ENCODE measurements around the gene RSRC1. TPM values are rescaled to one million over a fixed set of nuclear protein-coding genes. Genes with fewer than 3 reads are reported as not detected.

RSRC1 gene
- total and polyA plus RNA-seq, 2 of the 13 experiments (the other 11 are each of a cell fraction or from before 2014, with no cell fraction given): 4.9 to 63.0 TPM

DNA sequence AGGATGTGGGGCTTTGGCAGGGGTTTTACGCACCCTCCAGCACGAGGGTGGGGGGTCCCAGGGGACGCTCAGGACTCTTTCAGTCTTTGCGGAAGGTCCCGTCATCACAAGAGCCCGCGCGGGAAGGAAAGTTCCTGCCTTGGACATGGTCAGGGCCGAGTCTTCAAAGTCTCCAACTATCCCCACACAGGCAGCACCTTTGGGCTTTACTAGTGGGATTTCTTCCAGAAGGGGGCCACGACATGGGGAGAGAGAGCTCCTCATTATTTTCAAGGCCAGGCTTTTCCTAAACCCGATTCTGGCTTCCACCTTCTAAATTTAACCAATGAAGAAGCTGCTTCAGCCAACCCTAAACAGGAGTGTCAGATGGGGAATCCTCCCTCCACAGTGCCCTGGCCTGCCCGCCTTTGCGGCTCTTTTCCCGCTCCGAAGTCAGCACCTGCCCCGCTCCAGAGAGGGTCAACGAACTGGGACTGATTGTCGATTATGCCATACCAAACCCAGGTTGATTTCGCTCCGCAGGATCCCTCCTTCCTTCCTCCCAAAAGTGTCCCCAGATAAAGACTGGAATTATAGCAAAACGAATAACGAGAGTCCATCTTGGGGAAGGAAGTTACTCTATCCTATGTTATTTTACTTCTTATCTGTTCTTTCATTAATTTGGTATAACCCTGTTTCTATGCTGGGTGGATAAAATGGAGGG lies 14.6 kb upstream of the RSRC1 start:
- no peak overlapping the region for H3K4me3 ChIP-seq (replicated peaks in 1 of 3; ENCODE audit: insufficient read depth in 1 of 3, low read depth in 2 of 3, low read length in 3 of 3)
- H3K9me3 ChIP-seq (ENCODE audit: low read length): no peaks in the 10 kb centered on the region
- ChIA-PET CTCF (ENCODE audit: low intra/inter-chr PET ratio, low total read pairs) (no interaction called here), POLR2A (no interaction called here)
- no peak overlapping the region for H3K27ac ChIP-seq (ENCODE audit: extremely low read length, insufficient read depth, low read length)
- no peak for ATAC-seq
- intact Hi-C loops (cut with micrococcal nuclease; ENCODE audit: unreplicated experiment) (loop anchor here (10.0 kb wide), 1 partner anchor 480 kb away; no protein-coding TSS in a partner anchor), in situ Hi-C loops (cut with HindIII; ENCODE audit: extremely low pct_ligation_motif_present, low pct_unique_long_range_greater_than_20kb) (loop anchor here (10.0 kb wide), 1 partner anchor 340 kb away; no protein-coding TSS in a partner anchor)
- no peak for TF ChIP-seq NFATC3 (CRISPR knock-in tag; IDR thresholded peaks at IDR 0.05)
- no peak for TF ChIP-seq NR2F2 (IDR thresholded peaks at IDR 0.05; ENCODE audit: borderline replicate concordance, low read depth)
- TF ChIP-seq ZNF30 (CRISPR knock-in tag; IDR thresholded peaks at IDR 0.05): no peak
- TF ChIP-seq RARA (CRISPR knock-in tag; IDR thresholded peaks at IDR 0.05): no peak
- no peaks in the 10 kb centered on the region for H3K79me2 ChIP-seq (ENCODE audit: insufficient read depth, low read length)
- H3K36me3 ChIP-seq (replicated peaks in 1 of 2; ENCODE audit: control insufficient read depth in 1 of 2, insufficient read depth in 2 of 2, low read length in 2 of 2): no peaks in the 10 kb centered on the region
- no peak for DNase-seq (ENCODE audit: low spot score)
- FAIRE-seq: no peak
- peaks cover 7% of the 10 kb centered on the region for H3K4me1 ChIP-seq (ENCODE audit: insufficient read depth, low read length)
- H3K4me2 ChIP-seq (ENCODE audit: low read depth, low read length): no peak overlapping the region
- no peak overlapping the region for H3K9ac ChIP-seq (ENCODE audit: insufficient read depth, low read depth, low read length)
- no TSS peak for BruUV-seq (replicated peaks)
- H4K20me1 ChIP-seq (ENCODE audit: insufficient read depth, low read length): no peaks in the 10 kb centered on the region
- peaks cover 2 to 14% of the 10 kb centered on the region in 2 experiments; a peak in 2 of 5 replicates for H3K27me3 ChIP-seq (ENCODE audit: control insufficient read depth in 1 of 2, insufficient read depth in 2 of 2, low read length in 2 of 2)
- H2AFZ ChIP-seq (ENCODE audit: low read length): no peak overlapping the region
- 40% methylated on average over 17 of the region's 22 CpGs for WGBS (ENCODE audit: low lambda C conversion rate)

DNA sequence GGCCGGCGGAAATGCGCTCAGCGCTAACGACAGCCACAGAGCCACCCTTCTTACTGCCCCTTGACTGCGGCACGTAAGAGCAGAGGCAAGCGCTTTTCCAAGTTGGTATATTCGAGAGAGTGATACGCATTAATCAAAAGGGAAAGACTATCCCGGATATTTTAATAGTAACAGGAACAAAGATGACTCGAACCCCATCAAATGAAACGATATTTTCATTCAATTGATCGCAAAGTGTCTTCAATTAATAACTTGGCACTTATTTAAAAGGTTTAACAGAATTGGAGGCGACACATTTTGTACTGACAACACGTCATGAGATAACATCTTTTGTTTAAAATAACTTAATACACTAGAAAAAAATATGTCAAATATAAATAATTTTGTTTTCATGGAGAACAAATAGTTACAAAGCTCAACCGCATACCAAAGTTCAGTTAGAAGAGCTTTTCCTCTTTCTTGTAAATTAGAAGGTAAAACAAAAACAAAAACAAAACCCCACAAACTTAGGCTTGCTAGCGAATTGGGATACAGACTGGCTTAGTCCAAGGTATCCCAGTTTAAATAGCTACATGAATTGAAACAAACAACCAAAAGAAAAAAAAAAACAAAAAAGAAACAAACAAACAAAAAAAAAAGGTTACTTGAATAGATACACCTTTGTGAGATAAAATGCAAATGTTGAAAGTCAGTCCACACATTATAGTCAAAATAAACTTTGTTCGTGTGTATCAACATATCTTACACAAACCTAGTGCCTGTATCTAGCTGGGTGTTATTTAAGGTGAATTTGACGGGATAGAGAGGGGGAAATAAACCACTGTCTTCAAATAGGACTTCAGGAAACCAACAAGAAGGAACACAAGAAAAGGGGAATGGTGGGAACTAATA lies 13.8 kb upstream of the RSRC1 start:
- no peaks in the 10 kb centered on the region for H4K20me1 ChIP-seq (ENCODE audit: insufficient read depth, low read length)
- POLR2A ChIA-PET: no interaction called here
- WGBS (ENCODE audit: low lambda C conversion rate): 52% methylated on average over 20 of the region's 20 CpGs

More for the DNA sequence above, 13.8 kb upstream of the RSRC1 start:
- H3K27ac ChIP-seq (ENCODE audit: extremely low read length, insufficient read depth, low read length): no peak overlapping the region
- no peak overlapping the region for H3K4me2 ChIP-seq (ENCODE audit: low read depth, low read length)
- TF ChIP-seq FOSL1 (CRISPR knock-in tag; IDR thresholded peaks at IDR 0.05; ENCODE audit: borderline replicate concordance): no peak
- TF ChIP-seq, protein P1, sequence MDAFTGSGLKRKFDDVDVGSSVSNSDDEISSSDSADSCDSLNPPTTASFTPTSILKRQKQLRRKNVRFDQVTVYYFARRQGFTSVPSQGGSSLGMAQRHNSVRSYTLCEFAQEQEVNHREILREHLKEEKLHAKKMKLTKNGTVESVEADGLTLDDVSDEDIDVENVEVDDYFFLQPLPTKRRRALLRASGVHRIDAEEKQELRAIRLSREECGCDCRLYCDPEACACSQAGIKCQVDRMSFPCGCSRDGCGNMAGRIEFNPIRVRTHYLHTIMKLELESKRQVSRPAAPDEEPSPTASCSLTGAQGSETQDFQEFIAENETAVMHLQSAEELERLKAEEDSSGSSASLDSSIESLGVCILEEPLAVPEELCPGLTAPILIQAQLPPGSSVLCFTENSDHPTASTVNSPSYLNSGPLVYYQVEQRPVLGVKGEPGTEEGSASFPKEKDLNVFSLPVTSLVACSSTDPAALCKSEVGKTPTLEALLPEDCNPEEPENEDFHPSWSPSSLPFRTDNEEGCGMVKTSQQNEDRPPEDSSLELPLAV (CRISPR knock-in tag; conservative IDR thresholded peaks at IDR 0.05; ENCODE audit: low read depth): no peak
- no peak for TF ChIP-seq ZC3H13 (CRISPR knock-in tag; IDR thresholded peaks at IDR 0.05)
- no peak for TF ChIP-seq KMT2A (CRISPR knock-in tag; IDR thresholded peaks at IDR 0.05)
- TF ChIP-seq ZNF451 (CRISPR knock-in tag; IDR thresholded peaks at IDR 0.05): no peak
- TF ChIP-seq SMAD1 (CRISPR knock-in tag; IDR thresholded peaks at IDR 0.05; ENCODE audit: borderline replicate concordance, low read depth): no peak
- no peak for TF ChIP-seq TBX3 (IDR thresholded peaks at IDR 0.05; ENCODE audit: borderline replicate concordance)
- TF ChIP-seq SRF (IDR thresholded peaks at IDR 0.05; ENCODE audit: low read depth, low read length): no peak
- TF ChIP-seq ESRRA (CRISPR knock-in tag; IDR thresholded peaks at IDR 0.05; ENCODE audit: low read depth): no peak
- TF ChIP-seq ZNF572 (CRISPR knock-in tag; IDR thresholded peaks at IDR 0.05): no peak
- TF ChIP-seq ZNF678 (CRISPR knock-in tag; IDR thresholded peaks at IDR 0.05): no peak
- no peak for TF ChIP-seq HNRNPUL1 (IDR thresholded peaks at IDR 0.05; ENCODE audit: low read depth, low read length)
- intact Hi-C loops (cut with micrococcal nuclease; ENCODE audit: unreplicated experiment) (loop anchor here (10.0 kb wide), 1 partner anchor 481 kb away; no protein-coding TSS in a partner anchor), in situ Hi-C loops (cut with HindIII; ENCODE audit: extremely low pct_ligation_motif_present, low pct_unique_long_range_greater_than_20kb) (loop anchor here (10.0 kb wide), 1 partner anchor 339 kb away; no protein-coding TSS in a partner anchor)
- H3K79me2 ChIP-seq (ENCODE audit: insufficient read depth, low read length): no peaks in the 10 kb centered on the region
- FAIRE-seq: no peak
- H3K4me3 ChIP-seq (replicated peaks in 1 of 3; ENCODE audit: insufficient read depth in 1 of 3, low read depth in 2 of 3, low read length in 3 of 3): no peak overlapping the region
- H3K36me3 ChIP-seq (replicated peaks in 1 of 2; ENCODE audit: control insufficient read depth in 1 of 2, insufficient read depth in 2 of 2, low read length in 2 of 2): no peaks in the 10 kb centered on the region
- DNase-seq (ENCODE audit: low spot score): no peak
- BruUV-seq (replicated peaks): no TSS peak
- no peak overlapping the region for H3K9ac ChIP-seq (ENCODE audit: insufficient read depth, low read depth, low read length)
- ATAC-seq: no peak
- no peaks in the 10 kb centered on the region for H3K9me3 ChIP-seq (ENCODE audit: low read length)
- peaks cover 2 to 19% of the 10 kb centered on the region in 2 experiments; a peak in 2 of 5 replicates for H3K27me3 ChIP-seq (ENCODE audit: control insufficient read depth in 1 of 2, insufficient read depth in 2 of 2, low read length in 2 of 2)
- CTCF ChIA-PET (ENCODE audit: low intra/inter-chr PET ratio, low total read pairs): no interaction called here
- H3K4me1 ChIP-seq (ENCODE audit: insufficient read depth, low read length): peaks cover 7% of the 10 kb centered on the region
- H2AFZ ChIP-seq (ENCODE audit: low read length): no peak overlapping the region

Data from HepG2 (cell line).